Colon (tissue), 2 donors: ENCODE measurements around the gene NOG.

Experiments used
- FAIRE-seq: peaks from 2 replicates; lab custom pipeline; 2012; peaks lifted over from hg19 to GRCh38; lab: Jason Lieb, UNC
- donor health status: control.
- donor health status: control.

The NOG gene

GRCh38 chr17:56597495-56597990 is 4.0 kb downstream of the NOG start:
- FAIRE-seq, result no peak

GRCh38 chr17:56598466-56598865 is 5.0 kb downstream of the NOG start:
- no peak for FAIRE-seq

- no peak for FAIRE-seq
These were observed 5.6 kb downstream of the NOG start for GRCh38 chr17:56599088-56599487.

GRCh38 chr17:56599566-56599965 is 6.1 kb downstream of the NOG start:
- FAIRE-seq, result no peak

- no peak for FAIRE-seq
These were observed 6.8 kb downstream of the NOG start for GRCh38 chr17:56600256-56600655.

- no peak for FAIRE-seq
These were observed 8.1 kb downstream of the NOG start for GRCh38 chr17:56601591-56601990.

GRCh38 chr17:56602292-56603130 is 9.0 kb downstream of the NOG start:
- no peak for FAIRE-seq

- FAIRE-seq, result no peak
These were observed 10.2 kb downstream of the NOG start for GRCh38 chr17:56603486-56604238.

GRCh38 chr17:56604691-56605290 is 11.3 kb downstream of the NOG start:
- no peak for FAIRE-seq

- no peak for FAIRE-seq
These were observed 15.4 kb downstream of the NOG start for GRCh38 chr17:56608944-56609343.

- no peak for FAIRE-seq
These were observed 16.8 kb downstream of the NOG start for GRCh38 chr17:56610321-56610720.

GRCh38 chr17:56613131-56613530 is 19.6 kb downstream of the NOG start:
- no peak for FAIRE-seq

GRCh38 chr17:56614522-56614921 is 21.0 kb downstream of the NOG start:
- no peak for FAIRE-seq

- no peak for FAIRE-seq
These were observed 22.7 kb downstream of the NOG start for GRCh38 chr17:56616239-56616638.

- no peak for FAIRE-seq
These were observed 29.9 kb downstream of the NOG start for GRCh38 chr17:56623383-56623782.

- FAIRE-seq, result no peak
These were observed 30.8 kb downstream of the NOG start for GRCh38 chr17:56624309-56624708.

- no peak for FAIRE-seq
These were observed 31.4 kb downstream of the NOG start for GRCh38 chr17:56624912-56625311.

GRCh38 chr17:56629531-56630075 is 36.1 kb downstream of the NOG start:
- FAIRE-seq, result no peak

- no peak for FAIRE-seq
These were observed 36.7 kb downstream of the NOG start for GRCh38 chr17:56630202-56630601.

- FAIRE-seq, result no peak
These were observed 40.2 kb downstream of the NOG start for GRCh38 chr17:56633681-56634080.

GRCh38 chr17:56635641-56636040 is 42.1 kb downstream of the NOG start:
- FAIRE-seq, result no peak

GRCh38 chr17:56636265-56636664 is 42.8 kb downstream of the NOG start:
- FAIRE-seq, result no peak

GRCh38 chr17:56637254-56637653 is 43.8 kb downstream of the NOG start:
- FAIRE-seq, result no peak
